GM23248 (cell line): ENCODE measurements around the gene YIPF1.

Experiments
- EZH2 ChIP-seq: fragments of 200-600 bp; sonication (generic); IDR thresholded peaks from 2 replicates; pipeline ENCODE4 v1.6.1; 2018; ENCODE audit warnings: antibody characterized with exemption, mild to moderate bottlenecking; ENCODE audit not compliant: insufficient read depth, poor library complexity, severe bottlenecking
- EZH2phosphoT487 ChIP-seq: fragments of 200-600 bp; sonication (generic); IDR thresholded peaks from 2 replicates; pipeline ENCODE4 v1.6.1; 2018; ENCODE audit warnings: antibody characterized with exemption, moderate library complexity, mild to moderate bottlenecking, low read depth; ENCODE audit not compliant: insufficient read depth

DNA sequence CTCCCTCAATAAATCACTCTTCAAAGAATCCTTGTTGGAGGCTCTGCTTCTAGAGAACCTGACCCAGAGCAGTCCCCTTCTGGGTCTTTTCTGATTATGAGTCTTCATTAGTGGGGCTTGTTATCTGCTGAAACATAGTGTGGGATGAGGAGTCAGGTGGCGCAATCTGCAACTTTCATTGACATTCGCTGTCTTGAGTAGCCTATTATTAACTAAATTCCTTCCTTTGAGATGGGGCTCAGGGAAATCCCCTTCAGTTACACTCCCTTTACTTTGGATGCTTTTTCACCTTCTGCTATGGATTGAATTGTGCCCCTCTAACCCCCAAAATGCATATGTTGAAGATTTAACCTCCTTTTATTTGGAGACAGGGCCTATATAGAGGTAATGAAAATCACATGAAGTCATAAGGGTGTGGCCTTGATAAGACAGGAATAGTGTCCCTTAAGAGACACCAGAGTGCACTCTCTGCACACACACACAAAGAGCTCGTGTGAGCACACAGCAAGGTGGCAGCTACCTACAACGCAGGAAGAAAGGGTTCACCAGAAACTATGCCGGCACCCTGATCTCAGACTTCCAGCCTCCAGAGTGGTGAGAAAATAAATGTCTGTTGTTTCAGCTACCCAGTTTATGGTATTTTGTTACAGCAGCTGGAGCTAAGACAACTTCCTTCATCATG, 23.9 kb upstream of the YIPF1 start:
- no peak for TF ChIP-seq EZH2phosphoT487
- no peak for TF ChIP-seq EZH2
